Endothelial cell of umbilical vein (primary cell): ENCODE results near the gene DCTN4. TPM values are rescaled to one million over a fixed set of nuclear protein-coding genes. Genes with fewer than 3 reads are reported as not detected.

Source experiments
- BruUV-seq: library from RNA; stranded (reverse); fragments of 400-500 nt; replicated peaks from 2 replicates; lab custom pipeline; 2021; lab: Mats Ljungman, UMichigan
- CTCF ChIA-PET: fragments of 300-600, 350-600 bp; sonication (Branson Sonifier 250); formaldehyde crosslinking; loops from one replicate; lab custom pipeline; 2021; ENCODE audit warnings: antibody characterized with exemption, inconsistent platforms; lab: Charles Lee
- POLR2A ChIA-PET: fragments of 300-600, 350-600 bp; sonication (Branson Sonifier 250); formaldehyde crosslinking; loops from one replicate; lab custom pipeline; 2021; ENCODE audit warnings: antibody characterized with exemption, inconsistent platforms; lab: Charles Lee
- DNase-seq: peaks from one replicate; pipeline ENCODE4 v3.0.0-alpha.2; 2011; ENCODE audit warnings: low read depth, low spot score
- FAIRE-seq: peaks from 2 replicates; lab custom pipeline; 2011; peaks lifted over from hg19 to GRCh38; lab: Jason Lieb, UNC
- H2AFZ ChIP-seq: 2 replicates; pipeline ENCODE4 v1.6.0; 2012; ENCODE audit warnings: low read depth, low read length, control low read depth, inconsistent platforms
- H3K27ac ChIP-seq: 2 replicates; pipeline ENCODE4 v1.5.1; 2011; ENCODE audit warnings: low read depth, mild to moderate bottlenecking, control low read depth, low read length, moderate library complexity; ENCODE audit not compliant: insufficient read depth
- H3K27me3 ChIP-seq, 2 experiments: 2 replicates each; pipeline versions ENCODE4 v1.6.0 to v1.6.1; 2011; ENCODE audit warnings: low read length in 2 of 2, mixed read lengths in 1 of 2; ENCODE audit not compliant: control insufficient read depth in 2 of 2, insufficient read depth in 2 of 2
- H3K36me3 ChIP-seq, 2 experiments: 2 replicates in 1 of 2; 3 replicates in 1 of 2; pipeline ENCODE4 v1.5.1; 2011; ENCODE audit warnings: low read length in 2 of 2, mild to moderate bottlenecking in 1 of 2, moderate library complexity in 1 of 2; ENCODE audit not compliant: control insufficient read depth in 2 of 2, insufficient read depth in 2 of 2; ENCODE audit errors: extremely low read depth in 1 of 2
- H3K4me1 ChIP-seq: 3 replicates; pipeline ENCODE4 v1.5.1; 2011; ENCODE audit warnings: mild to moderate bottlenecking, low read length; ENCODE audit not compliant: control insufficient read depth, insufficient read depth; ENCODE audit errors: extremely low read depth
- H3K4me2 ChIP-seq: 2 replicates; pipeline ENCODE4 v1.6.1; 2011; ENCODE audit warnings: low read length, control low read depth, mixed read lengths; ENCODE audit not compliant: insufficient read depth
- H3K4me3 ChIP-seq, 3 experiments: fragments of 200-600 bp in 1 of 3; sonication (generic), shearing (Covaris generic) in 1 of 3; replicated peaks in 1 of 3; 2 replicates each; pipeline ENCODE4 v1.5.1; 2011 to 2016; ENCODE audit warnings: control low read depth in 3 of 3, low read length in 3 of 3, mild to moderate bottlenecking in 2 of 3, inconsistent platforms in 1 of 3, low read depth in 1 of 3, moderate library complexity in 1 of 3; ENCODE audit not compliant: insufficient read depth in 1 of 3
- H3K79me2 ChIP-seq: 2 replicates; pipeline ENCODE4 v1.6.0; 2012; ENCODE audit warnings: low read length, inconsistent platforms; ENCODE audit not compliant: control insufficient read depth, insufficient read depth
- H3K9ac ChIP-seq: replicated peaks from 2 replicates; pipeline ENCODE3; 2011; ENCODE audit warnings: low read length, control low read depth; ENCODE audit not compliant: insufficient read depth; ENCODE audit errors: extremely low read depth
- H3K9me1 ChIP-seq: replicated peaks from 3 replicates; pipeline ENCODE4 v1.6.0; 2011; ENCODE audit warnings: mild to moderate bottlenecking, low read length; ENCODE audit not compliant: control insufficient read depth, insufficient read depth; ENCODE audit errors: extremely low read depth
- H3K9me3 ChIP-seq: replicated peaks from 2 replicates; pipeline ENCODE4 v1.5.1; 2012; ENCODE audit warnings: low read length, inconsistent platforms; ENCODE audit not compliant: control insufficient read depth, insufficient read depth
- H4K20me1 ChIP-seq: replicated peaks from 2 replicates; pipeline ENCODE3; 2011; ENCODE audit warnings: mild to moderate bottlenecking, low read length; ENCODE audit not compliant: control insufficient read depth, insufficient read depth; ENCODE audit errors: extremely low read depth
- EZH2 ChIP-seq: IDR thresholded peaks from 2 replicates; pipeline ENCODE4 v1.6.1; 2012; ENCODE audit warnings: borderline replicate concordance, low read depth, mild to moderate bottlenecking, moderate library complexity, low read length, inconsistent platforms; ENCODE audit not compliant: severe bottlenecking
- FOS ChIP-seq: IDR thresholded peaks from 2 replicates; pipeline ENCODE4 v1.6.1; 2011; ENCODE audit warnings: mild to moderate bottlenecking, low read length, moderate library complexity, borderline replicate concordance; ENCODE audit not compliant: insufficient read depth
- GATA2 ChIP-seq: IDR thresholded peaks from 2 replicates; pipeline ENCODE4 v1.7.0; 2011; ENCODE audit warnings: low read depth, mild to moderate bottlenecking, moderate library complexity, mixed read lengths, low read length; ENCODE audit not compliant: insufficient read length, insufficient read depth
- JUN ChIP-seq: IDR thresholded peaks from 2 replicates; pipeline ENCODE4 v1.6.1; 2011; ENCODE audit warnings: borderline replicate concordance, low read depth; ENCODE audit not compliant: insufficient read length, insufficient read depth
- MYC ChIP-seq: IDR thresholded peaks from one replicate; pipeline ENCODE4 v1.6.1; 2011; ENCODE audit warnings: mild to moderate bottlenecking, low read depth, low read length
- POLR2A ChIP-seq: IDR thresholded peaks from 2 replicates; pipeline ENCODE4 v1.6.1; 2012; ENCODE audit warnings: low read depth, mild to moderate bottlenecking, control low read depth, low read length
- POLR2AphosphoS5 ChIP-seq: IDR thresholded peaks from 2 replicates; pipeline ENCODE4 v1.6.1; 2012; ENCODE audit warnings: low read depth, mild to moderate bottlenecking, control low read depth, low read length, moderate library complexity; ENCODE audit not compliant: insufficient read depth
- dilution Hi-C: fragments of 300-500 bp; cut with MboI; formaldehyde crosslinking; loops from one replicate; pipeline ENCODE4 v1.15.0; 2019; ENCODE audit warnings: low sequenced_read_pairs; ENCODE audit not compliant: extremely low pct_ligation_motif_present
- intact Hi-C: fragments of 100-400 bp; cut with micrococcal nuclease; formaldehyde crosslinking; loops from one replicate; pipeline ENCODE4 v1.10.0; 2022
- polyA plus RNA-seq, 4 experiments: library from polyadenylated mRNA; depleted of rRNA in 3 of 4; stranded (reverse) in 3 of 4; unstranded in 1 of 4; fragments of >200 nt; gene quantifications; 2 replicates each; pipeline versions ENCODE4 v1.2.1 to v1.2.3, GENCODE V29; 2011 to 2012; ENCODE audit warnings: missing spikeins in 1 of 4
- total RNA-seq: library from RNA; stranded (reverse); gene quantifications from 2 replicates; pipeline ENCODE4 v1.2.3, GENCODE V29; 2021
- TF ChIP-seq, protein P1 (sequence below): IDR thresholded peaks from 2 replicates; pipeline ENCODE4 v1.6.1; 2011; ENCODE audit not compliant: insufficient read depth, insufficient read length
- TF ChIP-seq, protein P2 (sequence below), 2 donors: IDR thresholded peaks; 1 replicate in 1 of 2; 2 replicates in 1 of 2; pipeline ENCODE4 v1.5.1; 2011; ENCODE audit warnings: low read length in 2 of 2, mild to moderate bottlenecking in 2 of 2, moderate library complexity in 2 of 2, control low read depth in 1 of 2, inconsistent platforms in 1 of 2, low read depth in 1 of 2; ENCODE audit not compliant: insufficient read depth in 1 of 2; ENCODE audit errors: extremely low read depth in 1 of 2

The DCTN4 gene
- total and polyA plus RNA-seq, 2 donors (not counting 3 experiments of a cell fraction or from before 2014, with no cell fraction given): 22.4 to 47.3 TPM

DNA sequence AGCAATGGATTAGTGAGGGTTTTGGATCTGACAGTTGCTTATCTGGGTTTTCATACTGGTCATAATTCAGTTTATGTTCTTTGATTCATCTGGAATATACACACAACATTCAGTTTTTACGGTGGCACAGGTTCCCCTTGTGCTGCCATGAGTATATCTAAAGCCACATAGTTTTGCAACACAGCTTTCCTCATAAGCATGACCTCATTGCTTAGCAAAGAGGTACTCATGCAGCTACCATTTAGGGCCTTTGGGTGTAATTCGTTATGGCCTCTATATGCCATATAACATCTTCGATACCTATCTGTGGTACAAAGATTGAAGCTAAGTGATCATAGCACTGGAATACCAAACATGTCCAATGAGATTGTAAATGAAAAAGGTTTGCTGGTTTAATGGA is 55.1 kb downstream of the DCTN4 start:
- DNase-seq (no peak), FAIRE-seq (no peak)
- ChIA-PET CTCF (interaction anchor here (0.6 to 2.1 kb wide), 4 partner anchors 22 to 143 kb away, joined by 3 to 14 read pairs (median 4); partner anchors contain the start of gene SMIM3), POLR2A (no interaction called here)
- Histone ChIP-seq H4K20me1 (no peaks in the 10 kb centered on the region), H2AFZ (no peak overlapping the region), H3K9me1 (no peaks in the 10 kb centered on the region), H3K36me3 (peaks cover 0 to under 1% of the 10 kb centered on the region in 2 experiments), H3K9ac (no peak overlapping the region), H3K4me3 (no peak overlapping the region), H3K79me2 (peaks cover 19% of the 10 kb centered on the region), H3K27ac (no peak overlapping the region), H3K4me2 (no peak overlapping the region), H3K9me3 (no peaks in the 10 kb centered on the region), H3K27me3 (peaks cover 3 to 6% of the 10 kb centered on the region in 2 experiments), H3K4me1 (peaks cover 23% of the 10 kb centered on the region)
- TF ChIP-seq GATA2 (no peak), JUN (no peak), POLR2AphosphoS5 (no peak), MYC (no peak), EZH2 (no peak), POLR2A (no peak), FOS (no peak)
- TF ChIP-seq, protein P1, sequence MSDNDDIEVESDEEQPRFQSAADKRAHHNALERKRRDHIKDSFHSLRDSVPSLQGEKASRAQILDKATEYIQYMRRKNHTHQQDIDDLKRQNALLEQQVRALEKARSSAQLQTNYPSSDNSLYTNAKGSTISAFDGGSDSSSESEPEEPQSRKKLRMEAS: no peak
- TF ChIP-seq, protein P2, sequence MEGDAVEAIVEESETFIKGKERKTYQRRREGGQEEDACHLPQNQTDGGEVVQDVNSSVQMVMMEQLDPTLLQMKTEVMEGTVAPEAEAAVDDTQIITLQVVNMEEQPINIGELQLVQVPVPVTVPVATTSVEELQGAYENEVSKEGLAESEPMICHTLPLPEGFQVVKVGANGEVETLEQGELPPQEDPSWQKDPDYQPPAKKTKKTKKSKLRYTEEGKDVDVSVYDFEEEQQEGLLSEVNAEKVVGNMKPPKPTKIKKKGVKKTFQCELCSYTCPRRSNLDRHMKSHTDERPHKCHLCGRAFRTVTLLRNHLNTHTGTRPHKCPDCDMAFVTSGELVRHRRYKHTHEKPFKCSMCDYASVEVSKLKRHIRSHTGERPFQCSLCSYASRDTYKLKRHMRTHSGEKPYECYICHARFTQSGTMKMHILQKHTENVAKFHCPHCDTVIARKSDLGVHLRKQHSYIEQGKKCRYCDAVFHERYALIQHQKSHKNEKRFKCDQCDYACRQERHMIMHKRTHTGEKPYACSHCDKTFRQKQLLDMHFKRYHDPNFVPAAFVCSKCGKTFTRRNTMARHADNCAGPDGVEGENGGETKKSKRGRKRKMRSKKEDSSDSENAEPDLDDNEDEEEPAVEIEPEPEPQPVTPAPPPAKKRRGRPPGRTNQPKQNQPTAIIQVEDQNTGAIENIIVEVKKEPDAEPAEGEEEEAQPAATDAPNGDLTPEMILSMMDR (IDR thresholded peaks at IDR 0.05; ENCODE audit: extremely low read depth in 1 of 2, insufficient read depth in 1 of 2, low read depth in 1 of 2, low read length in 2 of 2): no peak
- intact Hi-C loops (loop anchor here (5.0 kb wide), 1 partner anchor 246 kb away; no protein-coding TSS in a partner anchor), dilution Hi-C loops (no loop called here)
- no TSS peak for BruUV-seq
